CD4-positive, alpha-beta T cell (primary cell): Measurements from ENCODE around the gene C2CD2L. TPM values are rescaled to one million over a fixed set of nuclear protein-coding genes. Genes with fewer than 3 reads are reported as not detected.

Source experiments
- ATAC-seq: fragments of 200-7000 bp; cut with Tn5 transposase; one replicate; pipeline ENCODE4 v1.10.0; 2022; ENCODE audit warnings: mild to moderate bottlenecking; ENCODE audit not compliant: poor library complexity
- CTCF ChIA-PET: fragments of 350-600 bp; sonication (Branson Sonifier 250); formaldehyde crosslinking; loops from one replicate; lab custom pipeline; 2021; ENCODE audit warnings: antibody characterized with exemption, inconsistent platforms; lab: Charles Lee
- POLR2A ChIA-PET: fragments of 350-600 bp; sonication (Branson Sonifier 250); formaldehyde crosslinking; loops from one replicate; lab custom pipeline; 2021; ENCODE audit warnings: antibody characterized with exemption, inconsistent platforms; lab: Charles Lee
- DNase-seq, 14 experiments: peaks; one replicate each; pipeline ENCODE4 v3.0.0-alpha.2; 2013 to 2020; ENCODE audit warnings: mixed read lengths in 2 of 14
- H3K27ac ChIP-seq, 2 donors: one replicate each; pipeline versions ENCODE4 v1.5.1 to v1.7.0; 2013; ENCODE audit warnings: low read length in 2 of 2, low read depth in 1 of 2, mild to moderate bottlenecking in 1 of 2
- H3K27me3 ChIP-seq, 2 experiments: 1 replicate in 1 of 2; 2 replicates in 1 of 2; pipeline versions ENCODE4 v1.6.1 to v1.7.0; 2013; ENCODE audit warnings: low read length in 2 of 2, control low read depth in 1 of 2, mild to moderate bottlenecking in 1 of 2, moderate library complexity in 1 of 2; ENCODE audit not compliant: insufficient read depth in 2 of 2, control insufficient read depth in 1 of 2
- H3K36me3 ChIP-seq: one replicate; pipeline ENCODE4 v1.6.1; 2013; ENCODE audit warnings: low read length, control low read depth; ENCODE audit not compliant: insufficient read depth
- H3K4me1 ChIP-seq: one replicate; pipeline ENCODE4 v1.6.1; 2013; ENCODE audit warnings: low read length, control low read depth; ENCODE audit not compliant: insufficient read depth
- H3K4me3 ChIP-seq: one replicate; pipeline ENCODE4 v1.5.1; 2013; ENCODE audit warnings: mild to moderate bottlenecking, low read length, moderate library complexity
- H3K9me3 ChIP-seq, 2 experiments: 1 replicate in 1 of 2; 2 replicates in 1 of 2; pipeline versions ENCODE4 v1.6.1 to v1.7.0; 2013; ENCODE audit warnings: low read length in 2 of 2, mild to moderate bottlenecking in 2 of 2, control low read depth in 1 of 2, moderate library complexity in 1 of 2; ENCODE audit not compliant: control insufficient read depth in 1 of 2, insufficient read depth in 1 of 2
- H3K27ac Mint-ChIP-seq: one replicate; pipeline ENCODE4 v1.8.0; 2020; ENCODE audit warnings: mixed read lengths
- H3K27me3 Mint-ChIP-seq: one replicate; pipeline ENCODE4 v1.8.0; 2021; ENCODE audit warnings: mixed read lengths
- H3K36me3 Mint-ChIP-seq: one replicate; pipeline ENCODE4 v1.8.0; 2021; ENCODE audit warnings: low read depth, mixed read lengths
- H3K4me1 Mint-ChIP-seq: one replicate; pipeline ENCODE4 v1.8.0; 2021; ENCODE audit warnings: low read depth, mixed read lengths
- H3K4me3 Mint-ChIP-seq: one replicate; pipeline ENCODE4 v1.8.0; 2020; ENCODE audit warnings: mild to moderate bottlenecking, mixed read lengths
- H3K9me3 Mint-ChIP-seq: one replicate; pipeline ENCODE4 v1.8.0; 2020; ENCODE audit warnings: mixed read lengths
- intact Hi-C, 2 experiments: fragments of 100-400 bp; cut with DNase I in 1 of 2; cut with micrococcal nuclease in 1 of 2; formaldehyde crosslinking; loops; one replicate each; pipeline versions ENCODE4 v1.15.1 to v1.9.0; 2023 to 2025; cut with DNase I, micrococcal nuclease
- total RNA-seq, 174 experiments: library from RNA in 2 of 174; stranded (reverse) in 2 of 174; gene quantifications; one replicate each; pipeline ENCODE4 v1.2.3 and lab custom pipeline; 2021 to 2026
- TF ChIP-seq, protein P1 (sequence below): fragments of 200-600 bp; IDR thresholded peaks from one replicate; pipeline ENCODE4 v1.8.0; 2022; ENCODE audit warnings: antibody characterized with exemption, mild to moderate bottlenecking

C2CD2L gene
- total RNA-seq, 2 experiments from 2014 or later = 16.0 to 16.2 TPM

GRCh38 chr11:119157063-119157462 is 49.9 kb downstream of the C2CD2L start:
- Mint-ChIP-seq H3K9me3 (no peaks in the 10 kb centered on the region), H3K27ac (no peak overlapping the region), H3K27me3 (peaks cover 10% of the 10 kb centered on the region), H3K4me1 (no peaks in the 10 kb centered on the region), H3K36me3 (no peaks in the 10 kb centered on the region), H3K4me3 (no peak overlapping the region)
- no peaks in the 10 kb centered on the region for H3K9me3 ChIP-seq
- no peaks in the 10 kb centered on the region for H3K36me3 ChIP-seq
- no peaks in the 10 kb centered on the region for H3K4me1 ChIP-seq
- POLR2A ChIA-PET = no interaction called here
- no peak for ATAC-seq
- H3K27ac ChIP-seq = no peak overlapping the region
- peaks cover 0 to 6% of the 10 kb centered on the region in 2 experiments for H3K27me3 ChIP-seq
- H3K4me3 ChIP-seq = no peak overlapping the region
- DNase-seq = no peak
- TF ChIP-seq, protein P1, sequence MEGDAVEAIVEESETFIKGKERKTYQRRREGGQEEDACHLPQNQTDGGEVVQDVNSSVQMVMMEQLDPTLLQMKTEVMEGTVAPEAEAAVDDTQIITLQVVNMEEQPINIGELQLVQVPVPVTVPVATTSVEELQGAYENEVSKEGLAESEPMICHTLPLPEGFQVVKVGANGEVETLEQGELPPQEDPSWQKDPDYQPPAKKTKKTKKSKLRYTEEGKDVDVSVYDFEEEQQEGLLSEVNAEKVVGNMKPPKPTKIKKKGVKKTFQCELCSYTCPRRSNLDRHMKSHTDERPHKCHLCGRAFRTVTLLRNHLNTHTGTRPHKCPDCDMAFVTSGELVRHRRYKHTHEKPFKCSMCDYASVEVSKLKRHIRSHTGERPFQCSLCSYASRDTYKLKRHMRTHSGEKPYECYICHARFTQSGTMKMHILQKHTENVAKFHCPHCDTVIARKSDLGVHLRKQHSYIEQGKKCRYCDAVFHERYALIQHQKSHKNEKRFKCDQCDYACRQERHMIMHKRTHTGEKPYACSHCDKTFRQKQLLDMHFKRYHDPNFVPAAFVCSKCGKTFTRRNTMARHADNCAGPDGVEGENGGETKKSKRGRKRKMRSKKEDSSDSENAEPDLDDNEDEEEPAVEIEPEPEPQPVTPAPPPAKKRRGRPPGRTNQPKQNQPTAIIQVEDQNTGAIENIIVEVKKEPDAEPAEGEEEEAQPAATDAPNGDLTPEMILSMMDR = no peak
- intact Hi-C loops = no loop called here
- CTCF ChIA-PET = no interaction called here

- H3K4me3 ChIP-seq = no peak overlapping the region
- ChIA-PET CTCF (no interaction called here), POLR2A (no interaction called here)
- H3K36me3 Mint-ChIP-seq = no peaks in the 10 kb centered on the region
- H3K27me3 ChIP-seq = peaks cover 0 to under 1% of the 10 kb centered on the region in 2 experiments
- no peaks in the 10 kb centered on the region for H3K9me3 Mint-ChIP-seq
- no peaks in the 10 kb centered on the region for H3K36me3 ChIP-seq
- intact Hi-C loops = no loop called here
- TF ChIP-seq, protein P1 = no peak
- peaks cover 10% of the 10 kb centered on the region for H3K27me3 Mint-ChIP-seq
- H3K9me3 ChIP-seq = no peaks in the 10 kb centered on the region
- DNase-seq = no peak
- no peaks in the 10 kb centered on the region for H3K4me1 Mint-ChIP-seq
- no peak overlapping the region for H3K27ac ChIP-seq
- H3K4me3 Mint-ChIP-seq = no peak overlapping the region
- H3K4me1 ChIP-seq = no peaks in the 10 kb centered on the region
- H3K27ac Mint-ChIP-seq = no peak overlapping the region
- no peak for ATAC-seq
These were observed 51.3 kb downstream of the C2CD2L start for GRCh38 chr11:119158467-119158866.

DNA sequence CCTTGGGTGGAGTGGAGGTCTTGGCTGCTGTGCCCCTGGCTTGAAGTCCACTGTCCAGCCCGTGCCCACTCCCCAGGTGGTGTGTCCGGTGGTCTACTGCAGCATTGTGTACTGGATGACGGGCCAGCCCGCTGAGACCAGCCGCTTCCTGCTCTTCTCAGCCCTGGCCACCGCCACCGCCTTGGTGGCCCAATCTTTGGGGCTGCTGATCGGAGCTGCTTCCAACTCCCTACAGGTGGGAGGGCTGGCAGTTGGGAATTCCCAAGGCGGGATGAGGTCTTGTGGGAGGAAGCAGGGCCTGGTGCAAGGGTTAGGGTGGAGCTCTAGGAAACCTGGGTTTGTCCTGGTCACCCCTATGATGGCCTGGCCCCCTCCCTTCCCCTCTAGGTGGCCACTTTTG is 53.0 kb downstream of the C2CD2L start:
- ATAC-seq (no peak), DNase-seq (no peak)
- Histone ChIP-seq H3K9me3 (no peaks in the 10 kb centered on the region), H3K27ac (no peak overlapping the region), H3K4me1 (no peaks in the 10 kb centered on the region), H3K36me3 (no peaks in the 10 kb centered on the region), H3K4me3 (no peak overlapping the region), H3K27me3 (no peaks in the 10 kb centered on the region)
- no peak overlapping the region for H3K4me3 Mint-ChIP-seq
- peaks cover 5% of the 10 kb centered on the region for H3K27me3 Mint-ChIP-seq
- TF ChIP-seq, protein P1 = no peak
- ChIA-PET POLR2A (no interaction called here), CTCF (no interaction called here)
- intact Hi-C loops = no loop called here
- H3K9me3 Mint-ChIP-seq = no peaks in the 10 kb centered on the region
- no peaks in the 10 kb centered on the region for H3K4me1 Mint-ChIP-seq
- no peaks in the 10 kb centered on the region for H3K36me3 Mint-ChIP-seq
- H3K27ac Mint-ChIP-seq = no peak overlapping the region
